Measurements from ENCODE around the gene FBXO10. TPM values are rescaled to one million over a fixed set of nuclear protein-coding genes. Genes with fewer than 3 reads are reported as not detected.

Gene FBXO10
- total and polyA plus RNA-seq, 2 of the 8 experiments (the other 6 are each of a cell fraction or from before 2014, with no cell fraction given) = 13.1 to 13.9 TPM

DNA sequence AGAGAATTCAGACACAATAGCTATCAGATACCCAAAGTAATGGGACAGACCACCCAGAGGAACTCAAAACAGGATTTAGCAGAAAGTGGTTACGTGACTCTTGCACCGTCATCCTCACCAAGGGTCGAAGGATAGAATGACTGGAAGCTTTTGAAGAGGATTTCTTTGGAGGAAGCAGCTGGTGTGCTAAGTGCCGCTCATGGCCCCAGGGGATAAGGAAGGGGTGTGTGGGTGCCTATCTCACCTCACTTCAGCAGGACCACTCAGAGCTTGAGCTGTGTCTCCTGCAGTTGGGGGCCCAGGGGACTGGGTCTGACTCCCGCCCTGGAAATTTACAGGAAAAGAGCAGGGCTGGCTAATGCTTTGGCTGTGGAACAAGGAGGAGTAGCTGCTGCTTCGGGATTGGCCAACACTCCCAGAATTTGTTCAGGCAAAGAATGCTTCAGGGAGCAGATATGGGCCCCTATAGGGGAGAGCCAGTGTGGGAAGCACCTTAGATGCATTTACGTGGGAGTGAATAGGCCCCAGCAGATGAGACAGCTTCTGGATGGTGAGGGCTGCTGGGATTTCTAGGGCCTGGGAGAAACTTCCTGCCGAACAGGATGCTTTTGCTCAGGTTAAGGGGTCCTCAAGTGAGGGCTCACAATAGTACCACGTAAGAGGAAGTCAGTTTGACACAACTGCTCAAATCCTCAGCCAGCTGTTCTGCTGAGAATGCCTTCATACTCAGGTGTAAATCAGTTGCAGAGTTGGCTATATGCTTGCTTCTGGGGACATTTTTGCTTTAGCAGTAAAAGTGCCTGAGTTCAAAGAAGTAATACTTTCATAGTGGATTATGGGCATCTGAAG is 45.3 kb upstream of the FBXO10 start:
- Histone ChIP-seq H3K36me3 (ENCODE audit: control insufficient read depth in 2 of 4, insufficient read depth in 4 of 4, low read length in 3 of 4) (no peaks in the 10 kb centered on the region), H3K4me3 (ENCODE audit: extremely low read depth in 1 of 4, insufficient read depth in 2 of 4, low read depth in 3 of 4, low read length in 4 of 4) (no peak overlapping the region), H2BK20ac (ENCODE audit: low read length) (no peak overlapping the region), H3K14ac (ENCODE audit: insufficient read length) (peak overlapping the region; percentile 19), H4K20me1 (replicated peaks in 1 of 2; ENCODE audit: control insufficient read depth in 1 of 2, insufficient read depth in 2 of 2, low read length in 2 of 2) (no peaks in the 10 kb centered on the region), H3K79me1 (ENCODE audit: low read depth, low read length) (no peaks in the 10 kb centered on the region), H3K79me2 (ENCODE audit: control insufficient read depth in 1 of 2, insufficient read depth in 2 of 2, low read length in 2 of 2) (no peaks in the 10 kb centered on the region), H2BK12ac (ENCODE audit: low read depth, low read length) (no peak overlapping the region), H3K4ac (replicated peaks; ENCODE audit: insufficient read length, low read depth, low read length) (no peak overlapping the region), H3K27me3 (replicated peaks in 1 of 4; ENCODE audit: control insufficient read depth in 3 of 4, extremely low read depth in 1 of 4, insufficient read depth in 3 of 4, low read length in 3 of 4) (no peaks in the 10 kb centered on the region), H3K23ac (ENCODE audit: insufficient read length) (no peak overlapping the region), H4K8ac (ENCODE audit: extremely low read depth, insufficient read depth, low read length) (0 out of 2 replicates have a peak overlapping the region, but pooled peaks have one; percentile 17), H2BK15ac (ENCODE audit: low read length) (no peak overlapping the region), H3K4me1 (replicated peaks in 1 of 4; ENCODE audit: control insufficient read depth in 3 of 4, insufficient read depth in 4 of 4, low read length in 3 of 4) (peaks cover 0 to 3% (median 2%) of the 10 kb centered on the region in 4 experiments; a peak in 4 of 7 replicates), H3K27ac (ENCODE audit: low read depth, low read length) (no peak overlapping the region), H3K4me2 (ENCODE audit: insufficient read depth in 1 of 2, low read depth in 2 of 2, low read length in 2 of 2) (no peak overlapping the region), H3K56ac (replicated peaks; ENCODE audit: insufficient read length, low read depth, low read length) (no peak overlapping the region), H2AK5ac (ENCODE audit: low read depth, low read length) (no peak overlapping the region), H3K18ac (ENCODE audit: extremely low read depth, low read length) (no peak overlapping the region), H4K5ac (ENCODE audit: insufficient read length, low read depth, low read length) (no peak overlapping the region), H2BK5ac (ENCODE audit: low read depth, low read length) (no peak overlapping the region), H4K91ac (replicated peaks; ENCODE audit: insufficient read length, low read length) (no peak overlapping the region), H3K23me2 (ENCODE audit: low read depth, low read length) (no peaks in the 10 kb centered on the region), H3K9ac (replicated peaks in 1 of 4; ENCODE audit: extremely low read depth in 1 of 4, low read depth in 3 of 4, low read length in 3 of 4) (no peak overlapping the region), H3K9me3 (ENCODE audit: insufficient read depth in 2 of 2, low read depth in 1 of 2, low read length in 1 of 2) (no peaks in the 10 kb centered on the region), H2BK120ac (replicated peaks; ENCODE audit: low read depth, low read length) (no peak overlapping the region), H2AFZ (ENCODE audit: low read length) (peak overlapping the region; percentile 49)
- CTCF ChIA-PET (ENCODE audit: partially characterized antibody) = interaction anchor here (0.5 to 0.6 kb wide), 2 partner anchors 16 to 142 kb away, joined by 3 read pairs; no protein-coding TSS in a partner anchor
- 77% methylated on average over 9 of the region's 9 CpGs; no CpG with 5 or more reads in 1 of the 2 experiments for WGBS, 2 experiments (ENCODE audit: extremely low coverage in 1 of 2, insufficient coverage in 1 of 2, insufficient read length in 1 of 2, insufficient replicate concordance in 2 of 2, low coverage in 1 of 2, low lambda C conversion rate in 2 of 2, missing lambda C conversion rate in 1 of 2)
- POLR2A ChIA-PET (ENCODE audit: partially characterized antibody) = interaction anchor here (0.6 to 1.6 kb wide), 2 partner anchors 11 to 32 kb away, joined by 3 to 4 read pairs; no protein-coding TSS in a partner anchor
- no peak for DNase-seq (ENCODE audit: low read depth in 1 of 2, low spot score in 2 of 2)
- FAIRE-seq = no peak
- TF ChIP-seq POLR2AphosphoS5 (IDR thresholded peaks at IDR 0.05; ENCODE audit: low read depth, low read length) = no peak
- no peak for TF ChIP-seq BRCA1 (IDR thresholded peaks at IDR 0.05; ENCODE audit: low read depth, low read length)
- no peak for TF ChIP-seq SP4 (IDR thresholded peaks at IDR 0.05; ENCODE audit: low read length)
- no peak for TF ChIP-seq TCF12 (IDR thresholded peaks at IDR 0.05; ENCODE audit: low read depth, low read length)
- no peak for TF ChIP-seq KDM5A (IDR thresholded peaks at IDR 0.05; ENCODE audit: low read length)
- no peak for TF ChIP-seq CHD2 (IDR thresholded peaks at IDR 0.05; ENCODE audit: low read length)
- no peak for TF ChIP-seq KDM4A (IDR thresholded peaks at IDR 0.05; ENCODE audit: low read depth, low read length, severe bottlenecking)
- TF ChIP-seq CBX8 (IDR thresholded peaks at IDR 0.05; ENCODE audit: borderline replicate concordance, low read depth, low read length) = no peak
- no peak for TF ChIP-seq GABPA (IDR thresholded peaks at IDR 0.05; ENCODE audit: borderline replicate concordance, insufficient read depth, low read length)
- no peak for TF ChIP-seq PHF8 (conservative IDR thresholded peaks at IDR 0.05; ENCODE audit: low read depth, low read length)
